HG03196 (cell line): ENCODE data around the gene MSN.

Experiments used
- ATAC-seq: cut with Tn5 transposase; IDR thresholded peaks from one replicate; pipeline ENCODE4 v1.9.1; 2021; ENCODE audit not compliant: unreplicated experiment

Gene MSN

DNA sequence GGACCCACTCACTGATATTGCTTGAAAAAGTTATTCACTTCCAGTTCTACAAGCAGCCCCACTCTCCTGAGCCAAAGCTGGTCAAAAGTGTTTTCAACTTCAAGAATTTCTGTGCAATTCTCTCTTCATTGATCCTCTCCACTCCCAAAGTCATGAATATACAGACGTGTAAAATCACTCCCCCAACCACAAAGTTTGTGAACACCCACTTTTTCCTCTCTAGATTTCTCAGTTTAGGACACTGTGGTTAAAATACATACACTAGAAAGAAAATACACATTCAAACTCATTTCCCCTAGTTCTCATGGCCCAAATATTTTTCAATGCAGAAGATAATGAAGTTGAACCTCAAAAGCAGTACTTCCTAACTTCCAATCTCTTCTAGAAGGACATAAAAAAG, 116.3 kb downstream of the MSN start:
- ATAC-seq, result no peak
